GM08714 (cell line): ENCODE measurements around the gene ARF3.

Experiments
- H3K4me3 ChIP-seq: fragments of 200-500 bp; sonication (Bioruptor generic); 2 replicates; pipeline ENCODE4 v1.5.1; 2014; ENCODE audit warnings: mild to moderate bottlenecking, low read length, inconsistent platforms
- ZNF274 ChIP-seq: IDR thresholded peaks from 2 replicates; pipeline ENCODE4 v1.6.1; 2012; ENCODE audit warnings: mild to moderate bottlenecking, low read depth, low read length

Gene ARF3

GRCh38 chr12:48978291-48978740 lies 21.0 kb upstream of the ARF3 start, which contains the start of gene WNT1:
WNT1 (plus strand) TSS chr12:48978322; CDS start chr12:48978651, 329 bp downstream.
- no peak for TF ChIP-seq ZNF274
- H3K4me3 ChIP-seq: no peak within 1 kb of the TSS; the same call in 1 of the 2 replicates

GRCh38 chr12:48977290-48978281 lies 20.3 kb upstream of the ARF3 start:
- no peak overlapping the region for H3K4me3 ChIP-seq
- TF ChIP-seq ZNF274: no peak

- no peak overlapping the region for H3K4me3 ChIP-seq
- no peak for TF ChIP-seq ZNF274
Observed at GRCh38 chr12:48973941-48974673, 16.8 kb upstream of the ARF3 start.

- no peak for TF ChIP-seq ZNF274
- no peak overlapping the region for H3K4me3 ChIP-seq
Observed at GRCh38 chr12:48973531-48973930, 16.2 kb upstream of the ARF3 start.

- no peak for TF ChIP-seq ZNF274
- H3K4me3 ChIP-seq: no peak overlapping the region
Observed at GRCh38 chr12:48972952-48973483, 15.7 kb upstream of the ARF3 start.

- TF ChIP-seq ZNF274: no peak
- H3K4me3 ChIP-seq: no peak overlapping the region
Observed at GRCh38 chr12:48972213-48972951, 15.1 kb upstream of the ARF3 start.

- no peak overlapping the region; the same call in 1 of the 2 replicates for H3K4me3 ChIP-seq
- no peak for TF ChIP-seq ZNF274
Observed at GRCh38 chr12:48970702-48971334, 13.5 kb upstream of the ARF3 start.

- no peak overlapping the region for H3K4me3 ChIP-seq
- TF ChIP-seq ZNF274: no peak
Observed at GRCh38 chr12:48969833-48970701, 12.8 kb upstream of the ARF3 start.

GRCh38 chr12:48969160-48969771 lies 12.0 kb upstream of the ARF3 start:
- H3K4me3 ChIP-seq: no peak overlapping the region
- TF ChIP-seq ZNF274: no peak

- TF ChIP-seq ZNF274: no peak
- H3K4me3 ChIP-seq: no peak overlapping the region
Observed at GRCh38 chr12:48968467-48968866, 11.2 kb upstream of the ARF3 start.

- no peak overlapping the region for H3K4me3 ChIP-seq
- TF ChIP-seq ZNF274: no peak
Observed at GRCh38 chr12:48967991-48968390, 10.7 kb upstream of the ARF3 start.
